KMS-11 (cell line): ENCODE data around the gene GRPEL1.
"Not testable (repeated sequence)": the region's sequence is repeated elsewhere in the genome, so short reads cannot be mapped to it uniquely, and the experiment has no call there.

Source experiments
- H2AFZ ChIP-seq: fragments of 200-600 bp; sonication (generic); 2 replicates; pipeline ENCODE4 v1.6.1; 2016; ENCODE audit warnings: antibody characterized with exemption, mixed run types, low read depth
- H3K27ac ChIP-seq: fragments of 200-600 bp; sonication (generic); 2 replicates; pipeline ENCODE4 v1.6.1; 2016; ENCODE audit warnings: mild to moderate bottlenecking, mixed run types
- H3K27me3 ChIP-seq: fragments of 200-600 bp; sonication (generic); 2 replicates; pipeline ENCODE4 v1.6.1; 2017; ENCODE audit warnings: mild to moderate bottlenecking, low read depth, mixed run types, moderate library complexity; ENCODE audit not compliant: insufficient read depth
- H3K36me3 ChIP-seq: fragments of 200-600 bp; sonication (generic); 2 replicates; pipeline ENCODE4 v1.6.1; 2017; ENCODE audit warnings: mild to moderate bottlenecking, mixed run types; ENCODE audit not compliant: insufficient read depth
- H3K4me1 ChIP-seq: fragments of 200-600 bp; sonication (generic); 2 replicates; pipeline ENCODE4 v1.6.1; 2016; ENCODE audit warnings: mild to moderate bottlenecking, low read depth, mixed run types; ENCODE audit not compliant: poor library complexity, severe bottlenecking
- H3K4me2 ChIP-seq: fragments of 200-600 bp; sonication (generic); 2 replicates; pipeline ENCODE4 v1.7.0; 2016; ENCODE audit warnings: mild to moderate bottlenecking, mixed run types
- H3K4me3 ChIP-seq: fragments of 200-600 bp; sonication (generic); IDR thresholded peaks from 2 replicates; pipeline ENCODE4 v1.6.1; 2017; ENCODE audit warnings: low read depth, low read length, mixed read lengths; ENCODE audit not compliant: insufficient read depth
- H3K79me2 ChIP-seq: fragments of 200-600 bp; sonication (generic); 2 replicates; pipeline ENCODE4 v1.6.1; 2016; ENCODE audit warnings: low read depth, mixed run types; ENCODE audit not compliant: insufficient read depth
- H3K9ac ChIP-seq: fragments of 200-600 bp; sonication (generic); 2 replicates; pipeline ENCODE4 v1.6.1; 2016; ENCODE audit warnings: mild to moderate bottlenecking, mixed run types
- H4K20me1 ChIP-seq: fragments of 200-600 bp; sonication (generic); 2 replicates; pipeline ENCODE4 v1.6.1; 2016; ENCODE audit warnings: mild to moderate bottlenecking, mixed run types; ENCODE audit not compliant: insufficient read depth
- CTCF ChIP-seq: fragments of 200-600 bp; sonication (generic); conservative IDR thresholded peaks from 2 replicates; pipeline ENCODE4 v1.6.1; 2017; ENCODE audit warnings: low read depth, mild to moderate bottlenecking, antibody characterized with exemption, low read length, moderate library complexity, mixed read lengths

The GRPEL1 gene

GRCh38 chr4:7089213-7089986 is 21.5 kb upstream of the GRPEL1 start:
- Histone ChIP-seq H3K4me3 (no peak overlapping the region), H3K27ac (no peak overlapping the region), H3K4me1 (no peaks in the 10 kb centered on the region), H3K4me2 (no peak overlapping the region), H3K9ac (no peak overlapping the region), H2AFZ (no peak overlapping the region), H4K20me1 (no peaks in the 10 kb centered on the region), H3K36me3 (no peaks in the 10 kb centered on the region), H3K79me2 (no peaks in the 10 kb centered on the region), H3K27me3 (no peaks in the 10 kb centered on the region)
- TF ChIP-seq CTCF, result no peak

GRCh38 chr4:7087036-7087435 is 19.2 kb upstream of the GRPEL1 start:
- Histone ChIP-seq H3K9ac (no peak overlapping the region), H3K4me1 (no peaks in the 10 kb centered on the region), H3K4me2 (no peak overlapping the region), H2AFZ (no peak overlapping the region), H3K4me3 (no peak overlapping the region), H3K27me3 (no peaks in the 10 kb centered on the region), H3K79me2 (no peaks in the 10 kb centered on the region), H3K27ac (no peak overlapping the region), H4K20me1 (no peaks in the 10 kb centered on the region), H3K36me3 (no peaks in the 10 kb centered on the region)
- no peak for TF ChIP-seq CTCF

- H2AFZ ChIP-seq, result no peak overlapping the region
- H4K20me1 ChIP-seq, result no peaks in the 10 kb centered on the region
- no peak overlapping the region for H3K4me3 ChIP-seq
Observed at GRCh38 chr4:7086384-7086783, 18.5 kb upstream of the GRPEL1 start.

GRCh38 chr4:7084564-7084961 is 16.7 kb upstream of the GRPEL1 start:
- not testable (repeated sequence) for H3K4me3 ChIP-seq, H3K27me3 ChIP-seq, H3K36me3 ChIP-seq, H2AFZ ChIP-seq, H3K9ac ChIP-seq, H3K4me2 ChIP-seq, H3K27ac ChIP-seq, H4K20me1 ChIP-seq, H3K79me2 ChIP-seq, H3K4me1 ChIP-seq

More at GRCh38 chr4:7086384-7086783, 18.5 kb upstream of the GRPEL1 start:
- Histone ChIP-seq H3K4me2 (no peak overlapping the region), H3K27ac (no peak overlapping the region), H3K9ac (no peak overlapping the region), H3K27me3 (no peaks in the 10 kb centered on the region), H3K36me3 (no peaks in the 10 kb centered on the region), H3K79me2 (no peaks in the 10 kb centered on the region), H3K4me1 (no peaks in the 10 kb centered on the region)
- no peak for TF ChIP-seq CTCF
